GM19035 (cell line): Measurements from ENCODE around the gene HOXA13.

Source experiments
- ATAC-seq: cut with Tn5 transposase; IDR thresholded peaks from one replicate; pipeline ENCODE4 v1.9.1; 2021; ENCODE audit not compliant: unreplicated experiment

The HOXA13 gene

GRCh38 chr7:27148756-27149641 lies 50.9 kb downstream of the HOXA13 start:
- ATAC-seq, result no peak

DNA sequence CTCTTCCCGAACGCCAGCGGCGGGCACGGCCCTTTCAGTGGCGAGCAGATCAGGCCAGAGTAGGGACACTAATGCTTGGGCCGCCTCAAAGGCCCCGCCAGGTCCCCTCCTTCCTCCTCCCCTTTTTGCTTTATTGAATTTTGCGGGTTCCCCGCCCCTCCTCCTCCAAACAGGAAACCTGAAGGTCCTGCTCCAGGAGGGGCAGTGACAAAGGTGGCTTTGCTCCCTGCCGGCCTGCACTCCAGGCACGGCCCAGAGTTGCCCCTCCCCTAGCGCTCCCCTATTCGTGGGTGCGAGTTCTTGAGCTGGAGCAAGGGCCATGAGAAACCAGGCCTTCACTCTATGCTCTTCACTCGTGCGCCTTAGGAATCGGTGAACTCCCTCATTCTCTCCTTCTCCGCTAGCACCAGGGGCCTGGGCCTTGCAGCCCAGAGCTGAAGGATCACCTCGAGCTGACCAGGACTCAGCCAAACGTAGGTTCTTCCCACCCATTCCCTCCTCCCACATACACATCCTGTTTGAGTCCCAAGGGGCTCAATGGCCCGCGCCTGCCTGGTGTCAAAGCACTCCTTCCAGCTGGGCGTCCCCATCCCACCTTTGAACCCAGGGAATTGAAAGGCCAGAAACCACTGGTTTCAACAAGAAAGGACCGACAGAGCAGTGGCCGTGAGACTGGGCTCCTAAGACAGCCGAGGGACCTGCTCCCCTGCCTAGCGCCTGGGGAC lies 51.7 kb downstream of the HOXA13 start:
- no peak for ATAC-seq

DNA sequence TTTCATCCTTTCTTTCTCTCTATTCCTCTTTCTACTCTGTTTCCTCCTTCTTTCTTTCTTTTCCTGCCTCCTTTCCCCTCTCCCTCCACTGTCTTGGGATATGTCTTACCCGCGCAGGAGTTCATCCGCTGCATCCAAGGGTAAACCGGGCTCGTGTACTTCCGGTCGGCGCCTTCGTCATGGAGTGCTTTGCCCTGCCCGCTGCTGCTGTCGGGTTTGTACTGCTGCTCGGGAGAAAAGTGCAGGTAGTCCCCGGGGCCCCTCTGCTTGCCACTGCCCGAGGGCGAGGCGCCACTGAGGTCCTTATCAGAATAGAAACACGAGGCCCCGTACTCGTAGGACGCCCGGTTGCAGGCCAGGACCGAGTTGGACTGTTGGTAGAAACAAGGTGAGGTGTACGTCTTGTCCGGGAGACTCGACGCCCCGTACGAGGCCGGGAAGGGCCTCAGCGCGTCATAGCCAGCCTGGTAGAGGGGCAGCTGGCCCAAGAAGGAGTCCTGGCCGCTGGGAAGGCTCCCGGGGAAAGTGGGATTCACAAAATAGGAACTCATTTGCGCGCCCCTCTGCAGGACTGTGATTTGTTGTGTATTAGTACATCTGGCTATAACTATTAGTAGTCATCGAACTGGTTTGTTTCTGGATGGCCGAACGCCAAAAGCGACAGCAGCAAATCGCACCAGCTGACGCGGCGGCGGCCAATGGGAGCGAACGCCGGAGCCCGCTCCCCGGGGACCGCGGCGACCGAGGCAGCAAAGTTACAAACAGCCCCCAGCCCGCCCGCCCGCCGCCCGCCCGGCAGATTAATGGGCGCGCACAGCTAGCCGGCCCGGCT lies 52.5 kb downstream of the HOXA13 start, which contains the start of gene HOXA6:
Gene HOXA6, minus strand, starts transcription at position 576 of the 832 bp plus-strand sequence. Its CDS starts 25 bp downstream, at position 551.
- ATAC-seq, result no peak

GRCh38 chr7:27146491-27147198 lies 53.2 kb downstream of the HOXA13 start:
- ATAC-seq, result no peak

DNA sequence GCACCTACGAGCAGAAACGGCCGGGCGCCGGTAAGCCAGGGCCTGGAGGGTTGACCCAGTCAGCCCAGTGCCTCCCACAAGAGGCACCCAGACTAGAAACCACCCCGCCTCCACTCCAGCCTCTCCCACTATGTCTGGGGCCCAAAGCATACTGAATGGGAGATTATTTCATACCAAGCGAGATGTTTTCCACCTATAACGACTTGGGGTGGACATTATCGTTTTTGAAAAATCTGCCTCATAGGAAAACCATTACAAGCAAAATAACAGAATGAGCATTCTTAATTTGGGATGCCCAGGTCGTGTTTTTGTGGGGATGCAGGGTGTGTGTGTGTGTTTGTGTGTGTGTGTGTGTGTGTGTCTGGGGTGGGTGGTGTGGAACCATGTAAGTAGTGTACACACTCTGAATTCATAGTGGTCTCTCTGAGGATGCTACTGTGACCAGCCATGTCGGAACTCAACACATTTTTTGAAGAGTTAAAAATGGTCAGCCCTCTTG lies 53.9 kb downstream of the HOXA13 start:
- no peak for ATAC-seq

GRCh38 chr7:27145165-27145913 lies 54.6 kb downstream of the HOXA13 start:
- ATAC-seq, result no peak

- no peak for ATAC-seq
These were observed 55.1 kb downstream of the HOXA13 start for GRCh38 chr7:27144781-27145164.
